SH-SY5Y (cell line): ENCODE data around the gene XK.

Experiments used
- GATA2 ChIP-seq: IDR thresholded peaks from 2 replicates; pipeline ENCODE4 v1.6.1; 2011; ENCODE audit warnings: mild to moderate bottlenecking, low read depth, low read length
- GATA3 ChIP-seq: IDR thresholded peaks from 2 replicates; pipeline ENCODE4 v1.6.1; 2011; ENCODE audit warnings: low read depth, mild to moderate bottlenecking, low read length, moderate library complexity

DNA sequence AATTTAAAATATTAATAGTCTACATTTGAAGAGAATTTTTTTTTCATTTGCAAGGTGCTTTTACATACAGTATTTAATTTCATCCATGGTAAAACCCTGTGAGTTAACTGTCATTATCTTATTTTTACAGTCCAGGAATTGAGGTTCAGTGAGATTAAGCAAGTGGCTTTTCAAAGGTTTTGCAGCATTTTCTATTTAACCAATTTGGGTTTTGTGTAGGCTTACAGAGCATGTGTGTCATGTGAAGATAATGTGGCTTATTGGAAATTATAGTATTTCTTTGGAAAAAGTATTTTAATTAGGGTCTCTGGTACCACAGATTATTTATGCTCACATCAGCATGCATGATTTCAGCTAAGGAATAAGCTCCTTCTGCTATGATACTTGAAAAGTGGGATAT, 4.5 kb downstream of the XK start:
- no peak for TF ChIP-seq GATA2
- no peak for TF ChIP-seq GATA3
